IMR-90 (cell line): Measurements from ENCODE around the gene GNG7.

ENCODE experiments used
- BHLHE40 ChIP-seq: fragments of 150-350 bp; IDR thresholded peaks from 2 replicates; pipeline ENCODE4 v1.6.1; 2016; ENCODE audit warnings: mild to moderate bottlenecking, low read depth, low read length
- CHD1 ChIP-seq: IDR thresholded peaks from 2 replicates; pipeline ENCODE4 v1.6.1; 2012; ENCODE audit warnings: low read depth, low read length, improper control_type of control experiment
- CTCF ChIP-seq: conservative IDR thresholded peaks from 2 replicates; pipeline ENCODE4 v1.5.1; 2012; ENCODE audit warnings: mild to moderate bottlenecking, low read depth, low read length, improper control_type of control experiment
- ELK1 ChIP-seq: fragments of 150-350 bp; IDR thresholded peaks from 2 replicates; pipeline ENCODE4 v1.6.1; 2016; ENCODE audit warnings: low read depth, mild to moderate bottlenecking, low read length, moderate library complexity, borderline replicate concordance
- MAFK ChIP-seq: IDR thresholded peaks from 2 replicates; pipeline ENCODE4 v1.6.1; 2012; ENCODE audit warnings: low read depth, low read length, improper control_type of control experiment
- MXI1 ChIP-seq: IDR thresholded peaks from 2 replicates; pipeline ENCODE4 v1.6.1; 2012; ENCODE audit warnings: low read depth, mild to moderate bottlenecking, low read length, moderate library complexity, borderline replicate concordance
- NFE2L2 ChIP-seq: fragments of 150-350 bp; IDR thresholded peaks from 2 replicates; pipeline ENCODE4 v1.6.1; 2016; ENCODE audit warnings: low read depth, mild to moderate bottlenecking, low read length
- POLR2A ChIP-seq: IDR thresholded peaks from 2 replicates; pipeline ENCODE4 v1.6.1; 2012; ENCODE audit warnings: mild to moderate bottlenecking, low read depth, low read length
- RAD21 ChIP-seq: IDR thresholded peaks from 2 replicates; pipeline ENCODE4 v1.6.1; 2012; ENCODE audit warnings: low read length, improper control_type of control experiment
- RCOR1 ChIP-seq: IDR thresholded peaks from 2 replicates; pipeline ENCODE4 v1.6.1; 2012; ENCODE audit warnings: mild to moderate bottlenecking, low read length, improper control_type of control experiment; ENCODE audit not compliant: insufficient replicate concordance
- RFX5 ChIP-seq: IDR thresholded peaks from 2 replicates; pipeline ENCODE4 v1.8.0; 2012; ENCODE audit warnings: low read depth, mild to moderate bottlenecking, low read length, moderate library complexity
- SMC3 ChIP-seq: fragments of 150-350 bp; IDR thresholded peaks from 2 replicates; pipeline ENCODE4 v1.6.1; 2016; ENCODE audit warnings: low read depth, mild to moderate bottlenecking, antibody characterized with exemption, low read length, moderate library complexity
- USF2 ChIP-seq: fragments of 150-350 bp; IDR thresholded peaks from 2 replicates; pipeline ENCODE4 v1.6.1; 2017; ENCODE audit warnings: mild to moderate bottlenecking, antibody characterized with exemption, low read length, low read depth

GRCh38 chr19:2663920-2664571 lies 38.4 kb downstream of the GNG7 start:
- TF ChIP-seq CTCF (peak; percentile 15; the same call in 1 of the 2 replicates), RCOR1 (no peak), MXI1 (no peak), POLR2A (no peak), USF2 (no peak), CHD1 (no peak), ELK1 (no peak), BHLHE40 (no peak), MAFK (no peak), NFE2L2 (no peak), SMC3 (no peak), RAD21 (no peak), RFX5 (no peak)
